Panc1 (cell line): Measurements from ENCODE around the gene UTP3. TPM values are rescaled to one million over a fixed set of nuclear protein-coding genes. Genes with fewer than 3 reads are reported as not detected.

Experiments used
- ATAC-seq: fragments of 200-7000 bp; cut with Tn5 transposase; 2 replicates; pipeline ENCODE4 v1.9.1; 2020; ENCODE audit warnings: mild to moderate bottlenecking, moderate library complexity
- BruUV-seq: library from RNA; stranded (reverse); fragments of 400-500 nt; replicated peaks from 2 replicates; lab custom pipeline; 2021; lab: Mats Ljungman, UMichigan
- CTCF ChIA-PET: fragments of 300-600 bp; sonication (Branson Sonifier 250); formaldehyde crosslinking; loops from one replicate; lab custom pipeline; 2022; ENCODE audit warnings: antibody characterized with exemption; lab: Charles Lee
- POLR2A ChIA-PET: fragments of 300-600 bp; sonication (Branson Sonifier 250); formaldehyde crosslinking; loops from one replicate; lab custom pipeline; 2022; ENCODE audit warnings: antibody characterized with exemption; lab: Charles Lee
- DNase-seq: peaks from one replicate; pipeline ENCODE4 v3.0.0-alpha.2; 2010; ENCODE audit warnings: low read depth, low spot score
- H3K27ac ChIP-seq: 2 replicates; pipeline ENCODE4 v1.5.1; 2011; ENCODE audit warnings: mild to moderate bottlenecking, low read length, inconsistent platforms
- H3K27me3 ChIP-seq: fragments of 200-500 bp; sonication (Bioruptor generic); 2 replicates; pipeline ENCODE4 v1.6.0; 2014; ENCODE audit warnings: low read length, inconsistent platforms; ENCODE audit not compliant: control insufficient read depth, insufficient read depth
- H3K36me3 ChIP-seq: fragments of 200-500 bp; sonication (Bioruptor generic); 2 replicates; pipeline ENCODE4 v1.5.1; 2014; ENCODE audit warnings: inconsistent platforms, mild to moderate bottlenecking, low read length, moderate library complexity; ENCODE audit not compliant: control insufficient read depth, insufficient read depth
- H3K4me1 ChIP-seq: 2 replicates; pipeline ENCODE4 v1.5.1; 2011; ENCODE audit warnings: inconsistent platforms, mild to moderate bottlenecking, low read length, moderate library complexity; ENCODE audit not compliant: control insufficient read depth, insufficient read depth
- H3K4me3 ChIP-seq, 2 experiments: 2 replicates each; pipeline ENCODE4 v1.5.1; 2011 to 2012; ENCODE audit warnings: low read depth in 2 of 2, low read length in 2 of 2, mild to moderate bottlenecking in 2 of 2, inconsistent platforms in 1 of 2, moderate library complexity in 1 of 2
- H3K9me3 ChIP-seq: fragments of 200-500 bp; sonication (Bioruptor generic); 2 replicates; pipeline ENCODE4 v1.5.1; 2014; ENCODE audit warnings: low read depth, mild to moderate bottlenecking, inconsistent platforms, low read length, moderate library complexity; ENCODE audit not compliant: control insufficient read depth, insufficient read depth
- CTCF ChIP-seq: fragments of 450-650 bp; IDR thresholded peaks from 2 replicates; pipeline ENCODE4 v1.5.1; 2017; ENCODE audit warnings: mild to moderate bottlenecking
- POLR2AphosphoS5 ChIP-seq: IDR thresholded peaks from 2 replicates; pipeline ENCODE4 v1.6.1; 2012; ENCODE audit warnings: mild to moderate bottlenecking, low read depth, low read length, moderate library complexity
- REST ChIP-seq, 2 experiments: IDR thresholded peaks; 2 replicates each; pipeline ENCODE4 v1.6.1; 2011 to 2012; ENCODE audit warnings: low read depth in 2 of 2, control low read depth in 1 of 2, low read length in 1 of 2, mild to moderate bottlenecking in 1 of 2, moderate library complexity in 1 of 2; ENCODE audit not compliant: insufficient read depth in 1 of 2
- SIN3A ChIP-seq: IDR thresholded peaks from 2 replicates; pipeline ENCODE4 v1.6.1; 2012; ENCODE audit warnings: low read depth, mild to moderate bottlenecking, low read length, moderate library complexity, borderline replicate concordance; ENCODE audit not compliant: insufficient read depth
- TCF7L2 ChIP-seq: IDR thresholded peaks from 2 replicates; pipeline ENCODE4 v1.6.1; 2011; ENCODE audit warnings: mild to moderate bottlenecking, low read depth, low read length, inconsistent platforms
- in situ Hi-C: cut with HindIII; loops from 2 replicates; pipeline ENCODE4 v1.10.0; 2016; ENCODE audit warnings: low sequenced_read_pairs, low pct_unique_long_range_greater_than_20kb
- intact Hi-C: fragments of 100-400 bp; cut with micrococcal nuclease; formaldehyde crosslinking; loops from one replicate; pipeline ENCODE4 v1.10.0; 2022; ENCODE audit not compliant: unreplicated experiment
- total RNA-seq: library from RNA; stranded (reverse); gene quantifications from one replicate; pipeline ENCODE4 v1.2.1, GENCODE V29; 2021; ENCODE audit not compliant: unreplicated experiment

UTP3 gene
- total RNA-seq, 1 experiment from 2014 or later = 20.6 TPM

- ATAC-seq (peak; percentile 52), DNase-seq (no peak)
- Histone ChIP-seq H3K4me3 (peak overlapping the region; percentile 67 to 82), H3K27me3 (no peaks in the 10 kb centered on the region), H3K4me1 (peaks cover 20% of the 10 kb centered on the region), H3K9me3 (no peaks in the 10 kb centered on the region), H3K27ac (no peak overlapping the region), H3K36me3 (no peaks in the 10 kb centered on the region)
- CTCF ChIA-PET = interaction anchor here (0.6 to 0.7 kb wide), 2 partner anchors 25 to 49 kb away, joined by 3 to 5 read pairs; no protein-coding TSS in a partner anchor
- TF ChIP-seq SIN3A = 0 out of 2 replicates have a peak, but pooled peaks have one; percentile 14
- no peak for TF ChIP-seq POLR2AphosphoS5
- intact Hi-C loops = loop anchor here (2.0 kb wide), 1 partner anchor 16 kb away; the partner anchor contains the start of gene UTP3
- no TSS peak for BruUV-seq
- POLR2A ChIA-PET = interaction anchor here (0.9 kb wide), 1 partner anchor 13 kb away, joined by 4 read pairs; no protein-coding TSS in a partner anchor
- in situ Hi-C loops = no loop called here
These were observed 16.5 kb downstream of the UTP3 start for GRCh38 chr4:70704931-70705182.

GRCh38 chr4:70705183-70706043 is 17.1 kb downstream of the UTP3 start:
- DNase-seq (no peak), ATAC-seq (peak; percentile 85)
- in situ Hi-C loops (no loop called here), intact Hi-C loops (loop anchor here (2.0 kb wide), 1 partner anchor 17 kb away; the partner anchor contains the start of gene UTP3)
- TF ChIP-seq SIN3A = 0 out of 2 replicates have a peak, but pooled peaks have one; percentile 36
- no peak for TF ChIP-seq TCF7L2
- peak; percentile 61 for TF ChIP-seq POLR2AphosphoS5
- TF ChIP-seq CTCF = no peak; the same call in 1 of the 2 replicates
- no peaks in the 10 kb centered on the region for H3K9me3 ChIP-seq
- H3K27me3 ChIP-seq = no peaks in the 10 kb centered on the region
- H3K36me3 ChIP-seq = no peaks in the 10 kb centered on the region
- H3K27ac ChIP-seq = peak overlapping the region; percentile 87
- CTCF ChIA-PET = interaction anchor here (0.6 to 0.7 kb wide), 2 partner anchors 26 to 49 kb away, joined by 3 to 5 read pairs; no protein-coding TSS in a partner anchor
- POLR2A ChIA-PET = interaction anchor here (0.6 to 0.9 kb wide), 2 partner anchors 14 to 134 kb away, joined by 4 to 12 read pairs; no protein-coding TSS in a partner anchor
- peaks cover 22% of the 10 kb centered on the region for H3K4me1 ChIP-seq
- H3K4me3 ChIP-seq = peak overlapping the region; percentile 67 to 82
- BruUV-seq = no TSS peak

- in situ Hi-C loops = no loop called here
- Histone ChIP-seq H3K4me3 (peak overlapping the region; percentile 67 to 82), H3K4me1 (peaks cover 22% of the 10 kb centered on the region), H3K27me3 (no peaks in the 10 kb centered on the region), H3K27ac (peak overlapping the region; percentile 87), H3K36me3 (no peaks in the 10 kb centered on the region), H3K9me3 (no peaks in the 10 kb centered on the region)
- POLR2A ChIA-PET = no interaction called here
- CTCF ChIA-PET = no interaction called here
- DNase-seq (no peak), ATAC-seq (no peak)
- no peak for TF ChIP-seq POLR2AphosphoS5
- TF ChIP-seq SIN3A = no peak
- no peak for TF ChIP-seq REST (IDR thresholded peaks at IDR 0.05; ENCODE audit: insufficient read depth in 1 of 2, low read depth in 2 of 2, low read length in 1 of 2)
- no TSS peak for BruUV-seq
- intact Hi-C loops = no loop called here
These were observed 17.7 kb downstream of the UTP3 start for GRCh38 chr4:70706044-70706461.
